Coronary artery (tissue), 2 donors: ENCODE measurements around the gene ALPK1.
A peak's percentile ranks its signal among the peaks of the same experiment; 100 is the strongest.
"Not testable (repeated sequence)": the region's sequence is repeated elsewhere in the genome, so short reads cannot be mapped to it uniquely, and the experiment has no call there.

Experiments used
- DNase-seq: peaks from one replicate; pipeline ENCODE4 v3.0.0-alpha.2; 2017; ENCODE audit warnings: low spot score
- H3K27ac ChIP-seq, 2 donors: fragments of 200-600 bp; sonication (generic); one replicate each; pipeline ENCODE4 v1.5.1; 2016 to 2019
- H3K4me3 ChIP-seq: fragments of 200-600 bp; sonication (generic); 2 replicates; pipeline ENCODE4 v1.5.1; 2016; ENCODE audit warnings: mild to moderate bottlenecking, moderate library complexity
- TF ChIP-seq, protein P1 (sequence below): fragments of 200-600 bp; sonication (generic); IDR thresholded peaks from one replicate; pipeline ENCODE4 v1.5.1; 2019; ENCODE audit warnings: antibody characterized with exemption

The ALPK1 gene

DNA sequence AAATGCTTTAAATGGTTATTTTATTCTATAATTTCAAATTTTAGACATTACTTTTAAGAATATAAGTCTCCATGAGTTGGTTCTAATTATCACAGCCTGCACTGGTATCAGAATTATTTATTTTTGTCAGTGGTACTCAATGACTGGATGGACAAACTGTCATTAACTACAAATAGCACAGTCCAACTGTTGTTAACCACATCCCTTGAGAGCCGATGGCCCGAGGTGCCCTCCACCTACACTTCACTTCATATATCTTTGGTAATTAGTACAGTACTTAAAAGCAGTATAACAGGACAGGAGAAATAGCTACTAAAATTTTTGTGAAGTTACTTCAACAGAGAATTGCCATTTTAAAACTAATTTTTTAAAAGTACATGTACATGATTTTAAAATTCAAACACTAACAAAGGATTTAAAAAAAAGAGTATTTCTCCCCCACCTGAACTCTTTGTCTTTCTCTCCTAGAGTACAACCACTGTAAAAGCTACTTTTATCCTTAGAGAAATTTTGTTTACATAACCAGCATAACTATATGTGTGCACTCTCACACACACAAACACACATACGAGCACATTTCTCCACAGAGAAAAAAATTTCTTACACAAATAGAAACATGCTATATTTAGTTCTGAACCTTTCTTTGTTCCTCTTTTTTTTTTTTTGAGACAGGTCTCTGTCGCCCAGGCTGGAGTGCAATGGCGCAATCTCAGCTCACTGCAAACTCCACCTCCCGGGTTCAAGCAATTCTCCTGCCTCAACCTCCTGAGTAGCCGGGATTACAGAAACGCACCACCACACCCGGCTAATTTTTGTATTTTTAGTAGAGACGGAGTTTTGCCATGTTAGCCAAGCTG, 17.9 kb upstream of the ALPK1 start:
- no peak for DNase-seq
- peak overlapping the region; percentile 23 for H3K4me3 ChIP-seq
- H3K27ac ChIP-seq, result peak overlapping the region in 1 of 2 donors; percentile 7
- TF ChIP-seq, protein P1, sequence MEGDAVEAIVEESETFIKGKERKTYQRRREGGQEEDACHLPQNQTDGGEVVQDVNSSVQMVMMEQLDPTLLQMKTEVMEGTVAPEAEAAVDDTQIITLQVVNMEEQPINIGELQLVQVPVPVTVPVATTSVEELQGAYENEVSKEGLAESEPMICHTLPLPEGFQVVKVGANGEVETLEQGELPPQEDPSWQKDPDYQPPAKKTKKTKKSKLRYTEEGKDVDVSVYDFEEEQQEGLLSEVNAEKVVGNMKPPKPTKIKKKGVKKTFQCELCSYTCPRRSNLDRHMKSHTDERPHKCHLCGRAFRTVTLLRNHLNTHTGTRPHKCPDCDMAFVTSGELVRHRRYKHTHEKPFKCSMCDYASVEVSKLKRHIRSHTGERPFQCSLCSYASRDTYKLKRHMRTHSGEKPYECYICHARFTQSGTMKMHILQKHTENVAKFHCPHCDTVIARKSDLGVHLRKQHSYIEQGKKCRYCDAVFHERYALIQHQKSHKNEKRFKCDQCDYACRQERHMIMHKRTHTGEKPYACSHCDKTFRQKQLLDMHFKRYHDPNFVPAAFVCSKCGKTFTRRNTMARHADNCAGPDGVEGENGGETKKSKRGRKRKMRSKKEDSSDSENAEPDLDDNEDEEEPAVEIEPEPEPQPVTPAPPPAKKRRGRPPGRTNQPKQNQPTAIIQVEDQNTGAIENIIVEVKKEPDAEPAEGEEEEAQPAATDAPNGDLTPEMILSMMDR, result no peak

DNA sequence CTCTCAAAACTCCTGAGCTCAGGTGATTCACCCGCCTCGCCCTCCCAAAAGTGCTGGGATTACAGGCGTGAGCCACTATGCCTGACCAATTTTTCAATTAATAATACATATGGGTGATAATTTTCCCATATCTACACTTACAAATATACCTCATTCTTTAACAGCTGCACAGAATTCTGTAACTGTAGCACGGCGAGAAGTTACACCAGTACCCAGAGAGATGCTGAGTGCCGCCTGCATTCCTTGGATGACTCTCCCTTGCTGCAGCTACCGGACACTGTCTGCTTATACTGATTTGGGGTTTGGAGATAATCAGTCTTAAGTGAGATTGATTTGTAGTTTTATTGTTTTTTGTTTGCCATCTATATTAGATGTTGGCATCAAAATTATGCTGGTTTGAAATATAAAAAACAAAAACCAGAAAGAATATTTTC, 17.3 kb upstream of the ALPK1 start:
- DNase-seq, result no peak
- peak overlapping the region; percentile 23 for H3K4me3 ChIP-seq
- H3K27ac ChIP-seq, result peak overlapping the region in 1 of 2 donors; percentile 7
- TF ChIP-seq, protein P1, result no peak

GRCh38 chr4:112280386-112281056, 16.6 kb upstream of the ALPK1 start:
- H3K4me3 ChIP-seq, result no peak overlapping the region
- TF ChIP-seq, protein P1, result no peak
- no peak overlapping the region for H3K27ac ChIP-seq
- no peak for DNase-seq

GRCh38 chr4:112281895-112282398, 15.2 kb upstream of the ALPK1 start:
- H3K4me3 ChIP-seq, DNase-seq, H3K27ac ChIP-seq: not testable (repeated sequence)

- Histone ChIP-seq H3K27ac (peak overlapping the region in 1 of 2 donors; percentile 26), H3K4me3 (peak overlapping the region; percentile 97)
- TF ChIP-seq, protein P1, result no peak
- no peak for DNase-seq
Measured at GRCh38 chr4:112282860-112283667, 14.1 kb upstream of the ALPK1 start.

DNA sequence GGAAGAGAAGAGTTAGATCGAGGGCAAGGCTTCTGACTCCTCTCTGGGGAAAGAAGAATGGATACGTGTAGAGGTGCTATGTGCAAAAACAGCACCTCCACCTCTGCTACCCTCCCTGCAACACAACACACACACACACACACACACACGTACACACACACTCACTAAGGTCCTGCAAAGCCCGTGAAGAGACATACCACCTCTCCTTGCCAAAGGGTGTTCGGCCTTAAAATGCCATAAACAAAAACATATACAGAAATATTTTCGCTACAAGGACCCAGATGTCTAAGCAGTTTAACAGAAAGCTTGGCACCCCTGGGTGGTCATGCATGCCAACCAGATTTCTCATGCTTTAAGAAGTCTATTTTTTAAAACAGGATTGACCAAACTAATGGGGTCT, 13.0 kb upstream of the ALPK1 start:
- Histone ChIP-seq H3K27ac (peak overlapping the region; percentile 74 to 91), H3K4me3 (peak overlapping the region; percentile 97)
- TF ChIP-seq, protein P1, result no peak
- no peak for DNase-seq
